HepG2 (cell line): ENCODE results near the gene DUSP12. TPM values are rescaled to one million over a fixed set of nuclear protein-coding genes. Genes with fewer than 3 reads are reported as not detected.
A peak's percentile ranks its signal among the peaks of the same experiment; 100 is the strongest.

ENCODE experiments used
- CCAR2 ChIP-seq: fragments of 200-400 bp; formaldehyde crosslinking; optimal IDR thresholded peaks from 2 replicates; pipeline ENCODE3; 2018; ENCODE audit warnings: low read depth, mild to moderate bottlenecking, low read length, moderate library complexity
- CCDC6 ChIP-seq: sonication (generic); formaldehyde crosslinking; IDR thresholded peaks from 2 replicates; pipeline ENCODE4 v1.8.1; 2022; ENCODE audit warnings: mild to moderate bottlenecking, missing genetic modification reagents, moderate library complexity
- CHD2 ChIP-seq: IDR thresholded peaks from 2 replicates; pipeline ENCODE4 v1.6.1; 2011; ENCODE audit warnings: low read depth, low read length, improper control_type of control experiment
- FOXO1 ChIP-seq: sonication (generic); formaldehyde crosslinking; IDR thresholded peaks from 2 replicates; pipeline ENCODE4 v1.4.0; 2020; ENCODE audit warnings: missing genetic modification reagents
- ISL2 ChIP-seq: sonication (generic); formaldehyde crosslinking; IDR thresholded peaks from 2 replicates; pipeline ENCODE4 v1.5.0; 2020; ENCODE audit warnings: missing genetic modification reagents
- KDM2A ChIP-seq: sonication (generic); formaldehyde crosslinking; IDR thresholded peaks from 2 replicates; pipeline ENCODE4 v1.4.0; 2020; ENCODE audit warnings: low read depth, missing genetic modification reagents, borderline replicate concordance
- KMT2B ChIP-seq: IDR thresholded peaks from 2 replicates; pipeline ENCODE4 v1.6.1; 2016; ENCODE audit warnings: missing genetic modification reagents, missing compliant biosample characterization
- MEIS2 ChIP-seq: sonication (generic); formaldehyde crosslinking; IDR thresholded peaks from 2 replicates; pipeline ENCODE4 v1.9.0; 2021; ENCODE audit warnings: mild to moderate bottlenecking, missing genetic modification reagents
- REPIN1 ChIP-seq: sonication (generic); formaldehyde crosslinking; IDR thresholded peaks from 2 replicates; pipeline ENCODE4 v1.8.0; 2022; ENCODE audit warnings: missing genetic modification reagents, low read depth, mild to moderate bottlenecking, borderline replicate concordance
- RFXAP ChIP-seq: sonication (generic); formaldehyde crosslinking; IDR thresholded peaks from 2 replicates; pipeline ENCODE4 v1.4.0; 2020; ENCODE audit warnings: missing genetic modification reagents, borderline replicate concordance
- SP4 ChIP-seq: sonication (generic); formaldehyde crosslinking; IDR thresholded peaks from 2 replicates; pipeline ENCODE4 v1.8.1; 2023; ENCODE audit warnings: mild to moderate bottlenecking, missing genetic modification reagents
- TOE1 ChIP-seq: sonication (generic); formaldehyde crosslinking; IDR thresholded peaks from 2 replicates; pipeline ENCODE4 v1.4.0; 2020; ENCODE audit warnings: mild to moderate bottlenecking, missing genetic modification reagents
- ZGPAT ChIP-seq: IDR thresholded peaks from 2 replicates; pipeline ENCODE4 v1.6.1; 2016; ENCODE audit warnings: mild to moderate bottlenecking
- ZNF337 ChIP-seq: sonication (generic); formaldehyde crosslinking; IDR thresholded peaks from 2 replicates; pipeline ENCODE4 v1.5.1; 2020; ENCODE audit warnings: missing genetic modification reagents, low read depth, mild to moderate bottlenecking, borderline replicate concordance
- ZNF674 ChIP-seq: sonication (generic); formaldehyde crosslinking; IDR thresholded peaks from 2 replicates; pipeline ENCODE4 v1.5.0; 2020; ENCODE audit warnings: low read depth, mild to moderate bottlenecking, missing genetic modification reagents
- ZNF746 ChIP-seq: sonication (generic); formaldehyde crosslinking; IDR thresholded peaks from 2 replicates; pipeline ENCODE4 v1.8.0; 2022; ENCODE audit warnings: mild to moderate bottlenecking, missing genetic modification reagents
- ZNF747 ChIP-seq: sonication (generic); formaldehyde crosslinking; IDR thresholded peaks from 2 replicates; pipeline ENCODE4 v1.8.1; 2023; ENCODE audit warnings: missing genetic modification reagents, mild to moderate bottlenecking, borderline replicate concordance
- ZNF766 ChIP-seq: sonication (generic); formaldehyde crosslinking; IDR thresholded peaks from 2 replicates; pipeline ENCODE4 v1.5.0; 2020; ENCODE audit warnings: missing genetic modification reagents, borderline replicate concordance
- ZSCAN20 ChIP-seq: sonication (generic); formaldehyde crosslinking; IDR thresholded peaks from 2 replicates; pipeline ENCODE4 v1.4.0; 2020; ENCODE audit warnings: missing genetic modification reagents, mild to moderate bottlenecking, borderline replicate concordance
- polyA plus RNA-seq, 8 experiments: library from polyadenylated mRNA; depleted of rRNA in 3 of 8; stranded (reverse) in 7 of 8; unstranded in 1 of 8; fragments of >200 nt; fragmentation: Illumina TruSeq in 4 of 8; extraction: Trizol in 4 of 8; gene quantifications; 2 replicates each; pipeline versions ENCODE4 v1.2.1 to v1.2.3, GENCODE V29; 2011 to 2016; ENCODE audit warnings: low read depth in 4 of 8, missing spikeins in 1 of 8, mixed read lengths in 1 of 8; ENCODE audit not compliant: insufficient read depth in 1 of 8
- total RNA-seq, 5 experiments: library from RNA; depleted of rRNA; stranded (reverse); fragments of >200 nt; fragmentation: Illumina TruSeq; extraction: Trizol; gene quantifications; 2 replicates each; pipeline ENCODE4 v1.2.3, GENCODE V29; 2016; ENCODE audit warnings: low read depth in 1 of 5
- TF ChIP-seq, protein P1 (sequence below): IDR thresholded peaks from 2 replicates; pipeline ENCODE4 v1.6.1; 2016; ENCODE audit warnings: missing genetic modification reagents, missing compliant biosample characterization
- TF ChIP-seq, protein P2 (sequence below), 2 experiments: fragments of 450-650 bp in 1 of 2; sonication (generic) in 1 of 2; formaldehyde crosslinking; IDR thresholded peaks; 2 replicates each; pipeline versions ENCODE4 v1.5.0 to v1.8.0; 2020 to 2022; ENCODE audit warnings: mild to moderate bottlenecking in 1 of 2, missing genetic modification reagents in 1 of 2
- TF ChIP-seq, protein P3 (sequence below): IDR thresholded peaks from 2 replicates; pipeline ENCODE4 v1.6.1; 2016; ENCODE audit warnings: missing compliant biosample characterization, missing genetic modification reagents, borderline replicate concordance
- TF ChIP-seq, protein P4 (sequence below): sonication (generic); formaldehyde crosslinking; IDR thresholded peaks from 2 replicates; pipeline ENCODE4 v1.4.0; 2020; ENCODE audit warnings: missing genetic modification reagents

The DUSP12 gene
- total and polyA plus RNA-seq, 2 of the 13 experiments (the other 11 are each of a cell fraction or from before 2014, with no cell fraction given), result 36.7 to 37.1 TPM

DNA sequence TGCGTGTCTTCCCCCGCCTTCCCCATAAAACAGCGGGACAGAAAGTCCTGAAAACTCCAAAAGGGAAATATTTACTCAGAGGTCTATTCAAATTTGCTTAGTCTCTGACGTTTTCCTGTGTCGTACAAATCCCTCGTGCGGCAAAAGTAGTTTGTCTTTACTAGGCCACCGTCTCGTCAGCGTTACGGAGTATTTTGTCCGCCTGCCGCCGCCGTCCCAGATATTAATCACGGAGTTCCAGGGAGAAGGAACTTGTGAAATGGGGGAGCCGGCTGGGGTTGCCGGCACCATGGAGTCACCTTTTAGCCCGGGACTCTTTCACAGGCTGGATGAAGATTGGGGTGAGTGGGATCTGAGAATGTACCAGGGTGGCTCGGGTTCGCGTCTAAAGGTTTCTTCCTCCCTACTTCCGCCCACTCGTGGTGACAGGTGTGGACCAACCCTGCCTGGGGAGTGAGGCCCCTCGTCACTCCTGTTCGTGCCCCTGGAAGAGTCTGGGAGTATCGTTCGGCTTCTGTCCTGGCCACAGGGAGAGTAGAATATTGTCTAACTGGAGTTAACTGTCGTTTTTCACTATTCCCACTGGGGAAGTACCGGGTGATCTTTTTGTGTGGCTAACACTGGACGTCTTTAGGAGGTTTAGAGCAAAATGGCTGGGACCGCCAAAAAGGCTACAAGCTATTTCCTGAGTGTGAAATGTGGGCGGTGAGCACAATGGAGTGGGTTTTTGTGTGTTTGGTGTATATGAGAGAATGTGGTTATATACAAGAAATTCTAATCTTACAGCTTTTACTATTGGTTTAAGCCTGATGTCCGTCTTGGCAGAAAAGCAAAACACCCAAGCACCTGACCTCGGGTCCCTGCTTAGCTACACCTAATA is 16.8 kb downstream of the DUSP12 start, which contains the start of gene ATF6 (continued):
- TF ChIP-seq ZGPAT (CRISPR knock-in tag) (peak; percentile 86), REPIN1 (CRISPR knock-in tag) (peak; percentile 45; the same call in 1 of the 2 replicates), ZSCAN20 (CRISPR knock-in tag) (no peak), TOE1 (CRISPR knock-in tag) (0 out of 2 replicates have a peak, but pooled peaks have one; percentile 79), CCAR2 (peak; percentile 56), FOXO1 (CRISPR knock-in tag) (peak; percentile 52), ISL2 (CRISPR knock-in tag) (peak; percentile 75; the same call in 1 of the 2 replicates), SP4 (peak; percentile 54), KMT2B (peak; percentile 99), CHD2 (no peak), ZNF746 (CRISPR knock-in tag) (peak; percentile 39; the same call in 1 of the 2 replicates), ZNF337 (CRISPR knock-in tag) (no peak), ZNF747 (CRISPR knock-in tag) (peak; percentile 40; the same call in 1 of the 2 replicates), MEIS2 (CRISPR knock-in tag) (peak; percentile 82; the same call in 1 of the 2 replicates), ZNF674 (CRISPR knock-in tag) (0 out of 2 replicates have a peak, but pooled peaks have one; percentile 56), CCDC6 (CRISPR knock-in tag) (peak; percentile 42; the same call in 1 of the 2 replicates), ZNF766 (0 out of 2 replicates have a peak, but pooled peaks have one; percentile 31), RFXAP (CRISPR knock-in tag) (0 out of 2 replicates have a peak, but pooled peaks have one; percentile 39), KDM2A (CRISPR knock-in tag) (peak; percentile 90)
- TF ChIP-seq, protein P1, sequence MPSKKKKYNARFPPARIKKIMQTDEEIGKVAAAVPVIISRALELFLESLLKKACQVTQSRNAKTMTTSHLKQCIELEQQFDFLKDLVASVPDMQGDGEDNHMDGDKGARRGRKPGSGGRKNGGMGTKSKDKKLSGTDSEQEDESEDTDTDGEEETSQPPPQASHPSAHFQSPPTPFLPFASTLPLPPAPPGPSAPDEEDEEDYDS (CRISPR knock-in tag), result peak; percentile 85
- TF ChIP-seq, protein P2, sequence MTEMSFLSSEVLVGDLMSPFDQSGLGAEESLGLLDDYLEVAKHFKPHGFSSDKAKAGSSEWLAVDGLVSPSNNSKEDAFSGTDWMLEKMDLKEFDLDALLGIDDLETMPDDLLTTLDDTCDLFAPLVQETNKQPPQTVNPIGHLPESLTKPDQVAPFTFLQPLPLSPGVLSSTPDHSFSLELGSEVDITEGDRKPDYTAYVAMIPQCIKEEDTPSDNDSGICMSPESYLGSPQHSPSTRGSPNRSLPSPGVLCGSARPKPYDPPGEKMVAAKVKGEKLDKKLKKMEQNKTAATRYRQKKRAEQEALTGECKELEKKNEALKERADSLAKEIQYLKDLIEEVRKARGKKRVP (CRISPR knock-in tag; IDR thresholded peaks at IDR 0.05), result peak in 1 of 2 experiments; percentile 69; a peak in 2 of 4 replicates
- TF ChIP-seq, protein P3, sequence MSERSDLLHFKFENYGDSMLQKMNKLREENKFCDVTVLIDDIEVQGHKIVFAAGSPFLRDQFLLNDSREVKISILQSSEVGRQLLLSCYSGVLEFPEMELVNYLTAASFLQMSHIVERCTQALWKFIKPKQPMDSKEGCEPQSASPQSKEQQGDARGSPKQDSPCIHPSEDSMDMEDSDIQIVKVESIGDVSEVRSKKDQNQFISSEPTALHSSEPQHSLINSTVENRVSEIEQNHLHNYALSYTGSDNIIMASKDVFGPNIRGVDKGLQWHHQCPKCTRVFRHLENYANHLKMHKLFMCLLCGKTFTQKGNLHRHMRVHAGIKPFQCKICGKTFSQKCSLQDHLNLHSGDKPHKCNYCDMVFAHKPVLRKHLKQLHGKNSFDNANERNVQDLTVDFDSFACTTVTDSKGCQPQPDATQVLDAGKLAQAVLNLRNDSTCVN (CRISPR knock-in tag), result peak; percentile 43; the same call in 1 of the 2 replicates
- TF ChIP-seq, protein P4, sequence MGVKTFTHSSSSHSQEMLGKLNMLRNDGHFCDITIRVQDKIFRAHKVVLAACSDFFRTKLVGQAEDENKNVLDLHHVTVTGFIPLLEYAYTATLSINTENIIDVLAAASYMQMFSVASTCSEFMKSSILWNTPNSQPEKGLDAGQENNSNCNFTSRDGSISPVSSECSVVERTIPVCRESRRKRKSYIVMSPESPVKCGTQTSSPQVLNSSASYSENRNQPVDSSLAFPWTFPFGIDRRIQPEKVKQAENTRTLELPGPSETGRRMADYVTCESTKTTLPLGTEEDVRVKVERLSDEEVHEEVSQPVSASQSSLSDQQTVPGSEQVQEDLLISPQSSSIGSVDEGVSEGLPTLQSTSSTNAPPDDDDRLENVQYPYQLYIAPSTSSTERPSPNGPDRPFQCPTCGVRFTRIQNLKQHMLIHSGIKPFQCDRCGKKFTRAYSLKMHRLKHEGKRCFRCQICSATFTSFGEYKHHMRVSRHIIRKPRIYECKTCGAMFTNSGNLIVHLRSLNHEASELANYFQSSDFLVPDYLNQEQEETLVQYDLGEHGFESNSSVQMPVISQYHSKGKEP, result no peak
